Measurements from ENCODE around the gene ZFP62.

DNA sequence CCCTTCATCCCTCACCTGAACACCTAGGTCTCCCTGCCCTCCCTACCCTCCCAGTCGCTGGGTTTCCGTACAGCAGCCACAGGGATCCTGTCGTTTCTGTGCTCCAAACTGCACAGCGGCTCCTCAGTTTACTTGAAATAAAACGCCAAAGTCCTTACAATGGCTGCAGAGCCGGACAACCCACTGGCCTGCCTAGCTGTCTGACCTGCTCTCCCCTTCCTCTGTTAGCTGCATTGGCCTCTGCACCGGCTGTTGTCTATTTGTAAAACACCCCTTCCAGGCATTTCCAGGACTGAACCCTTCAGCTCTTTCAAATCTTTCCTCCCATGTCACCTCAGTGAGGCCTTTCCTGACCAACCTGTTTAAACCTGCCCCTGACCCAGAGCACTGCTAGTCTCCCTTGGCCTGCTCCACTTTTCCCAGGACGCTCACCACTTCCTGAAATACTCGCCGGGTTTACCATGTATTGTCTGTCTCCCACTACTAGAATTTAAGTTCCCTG lies 49.4 kb downstream of the ZFP62 start:
- no peak for TF ChIP-seq EZH2phosphoT487 (conservative IDR thresholded peaks at IDR 0.05; ENCODE audit: low read length)
- TF ChIP-seq, protein P1, sequence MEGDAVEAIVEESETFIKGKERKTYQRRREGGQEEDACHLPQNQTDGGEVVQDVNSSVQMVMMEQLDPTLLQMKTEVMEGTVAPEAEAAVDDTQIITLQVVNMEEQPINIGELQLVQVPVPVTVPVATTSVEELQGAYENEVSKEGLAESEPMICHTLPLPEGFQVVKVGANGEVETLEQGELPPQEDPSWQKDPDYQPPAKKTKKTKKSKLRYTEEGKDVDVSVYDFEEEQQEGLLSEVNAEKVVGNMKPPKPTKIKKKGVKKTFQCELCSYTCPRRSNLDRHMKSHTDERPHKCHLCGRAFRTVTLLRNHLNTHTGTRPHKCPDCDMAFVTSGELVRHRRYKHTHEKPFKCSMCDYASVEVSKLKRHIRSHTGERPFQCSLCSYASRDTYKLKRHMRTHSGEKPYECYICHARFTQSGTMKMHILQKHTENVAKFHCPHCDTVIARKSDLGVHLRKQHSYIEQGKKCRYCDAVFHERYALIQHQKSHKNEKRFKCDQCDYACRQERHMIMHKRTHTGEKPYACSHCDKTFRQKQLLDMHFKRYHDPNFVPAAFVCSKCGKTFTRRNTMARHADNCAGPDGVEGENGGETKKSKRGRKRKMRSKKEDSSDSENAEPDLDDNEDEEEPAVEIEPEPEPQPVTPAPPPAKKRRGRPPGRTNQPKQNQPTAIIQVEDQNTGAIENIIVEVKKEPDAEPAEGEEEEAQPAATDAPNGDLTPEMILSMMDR (IDR thresholded peaks at IDR 0.05; ENCODE audit: insufficient read depth, low read length, poor library complexity, severe bottlenecking), result no peak
